HK-2 (cell line): ENCODE measurements around the gene NHLH2.

Source experiments
- DNase-seq: peaks from one replicate; pipeline ENCODE4 v3.0.0-alpha.2; 2018; ENCODE audit not compliant: unreplicated experiment

The NHLH2 gene

GRCh38 chr1:115802416-115802815 is 38.5 kb downstream of the NHLH2 start:
- no peak for DNase-seq

GRCh38 chr1:115797486-115797885 is 43.4 kb downstream of the NHLH2 start:
- DNase-seq, result no peak

GRCh38 chr1:115796897-115797296 is 44.0 kb downstream of the NHLH2 start:
- no peak for DNase-seq

- no peak for DNase-seq
Measured at GRCh38 chr1:115796036-115796435, 44.9 kb downstream of the NHLH2 start.

GRCh38 chr1:115794976-115795639 is 45.8 kb downstream of the NHLH2 start:
- DNase-seq, result no peak

- no peak for DNase-seq
Measured at GRCh38 chr1:115793162-115793561, 47.8 kb downstream of the NHLH2 start.

GRCh38 chr1:115791816-115792215 is 49.1 kb downstream of the NHLH2 start:
- DNase-seq, result no peak

- no peak for DNase-seq
Measured at GRCh38 chr1:115790846-115791245, 50.1 kb downstream of the NHLH2 start.

GRCh38 chr1:115790356-115790755 is 50.6 kb downstream of the NHLH2 start:
- no peak for DNase-seq
